ENCODE data around the gene SAFB.

SAFB gene

GRCh38 chr19:5609881-5610448 lies 12.9 kb upstream of the SAFB start:
- no peak for TF ChIP-seq CTCF (IDR thresholded peaks at IDR 0.05; ENCODE audit: unreplicated experiment in 3 of 3)
- Mint-ChIP-seq H3K4me3 (no peak overlapping the region), H3K27me3 (ENCODE audit: low read depth) (no peaks in the 10 kb centered on the region), H3K4me1 (no peaks in the 10 kb centered on the region), H3K36me3 (ENCODE audit: low read depth) (peaks cover 83% of the 10 kb centered on the region), H3K9me3 (no peaks in the 10 kb centered on the region), H3K27ac (peak overlapping the region in 1 of 3 experiments; percentile 31)

- H3K27me3 Mint-ChIP-seq (ENCODE audit: low read depth), result no peaks in the 10 kb centered on the region
- TF ChIP-seq CTCF (IDR thresholded peaks at IDR 0.05; ENCODE audit: unreplicated experiment in 3 of 3), result no peak
Observed at GRCh38 chr19:5612891-5613865, 9.7 kb upstream of the SAFB start.

GRCh38 chr19:5615756-5616327 lies 7.0 kb upstream of the SAFB start:
- peaks cover 12% of the 10 kb centered on the region for H3K4me1 Mint-ChIP-seq
- no peak overlapping the region for H3K4me3 Mint-ChIP-seq
- TF ChIP-seq CTCF (IDR thresholded peaks at IDR 0.05; ENCODE audit: unreplicated experiment in 3 of 3), result no peak
- H3K27me3 Mint-ChIP-seq (ENCODE audit: low read depth), result no peaks in the 10 kb centered on the region
- H3K36me3 Mint-ChIP-seq (ENCODE audit: low read depth), result peaks cover 78% of the 10 kb centered on the region
- H3K9me3 Mint-ChIP-seq, result no peaks in the 10 kb centered on the region
- no peak overlapping the region for H3K27ac Mint-ChIP-seq

More at GRCh38 chr19:5612891-5613865, 9.7 kb upstream of the SAFB start:
- Mint-ChIP-seq H3K4me3 (no peak overlapping the region), H3K36me3 (ENCODE audit: low read depth) (peaks cover 84% of the 10 kb centered on the region), H3K4me1 (no peaks in the 10 kb centered on the region), H3K9me3 (no peaks in the 10 kb centered on the region), H3K27ac (no peak overlapping the region)

GRCh38 chr19:5617080-5617479 lies 5.8 kb upstream of the SAFB start:
- H3K4me1 Mint-ChIP-seq, result peaks cover 19% of the 10 kb centered on the region
- H3K36me3 Mint-ChIP-seq (ENCODE audit: low read depth), result peaks cover 78% of the 10 kb centered on the region
- H3K27me3 Mint-ChIP-seq (ENCODE audit: low read depth), result no peaks in the 10 kb centered on the region
- no peak overlapping the region for H3K4me3 Mint-ChIP-seq
- no peaks in the 10 kb centered on the region for H3K9me3 Mint-ChIP-seq
- no peak overlapping the region for H3K27ac Mint-ChIP-seq
- no peak for TF ChIP-seq CTCF (IDR thresholded peaks at IDR 0.05; ENCODE audit: unreplicated experiment in 3 of 3)

- peaks cover 66% of the 10 kb centered on the region for H3K36me3 Mint-ChIP-seq (ENCODE audit: low read depth)
- H3K27ac Mint-ChIP-seq, result peak overlapping the region in 1 of 3 experiments; percentile 39
- H3K4me3 Mint-ChIP-seq, result no peak overlapping the region
- TF ChIP-seq CTCF (IDR thresholded peaks at IDR 0.05; ENCODE audit: unreplicated experiment in 3 of 3), result no peak
- peaks cover 23% of the 10 kb centered on the region for H3K4me1 Mint-ChIP-seq
- H3K9me3 Mint-ChIP-seq, result no peaks in the 10 kb centered on the region
- no peaks in the 10 kb centered on the region for H3K27me3 Mint-ChIP-seq (ENCODE audit: low read depth)
Observed at GRCh38 chr19:5618591-5618990, 4.3 kb upstream of the SAFB start.

All from nephron (organoid).